Inflammatory macrophage (primary cell): ENCODE measurements around the gene TBC1D17.

Source experiments
- DNase-seq, 2 donors: peaks; one replicate each; pipeline ENCODE4 v3.0.0-alpha.2; 2020 to 2022

TBC1D17 gene

DNA sequence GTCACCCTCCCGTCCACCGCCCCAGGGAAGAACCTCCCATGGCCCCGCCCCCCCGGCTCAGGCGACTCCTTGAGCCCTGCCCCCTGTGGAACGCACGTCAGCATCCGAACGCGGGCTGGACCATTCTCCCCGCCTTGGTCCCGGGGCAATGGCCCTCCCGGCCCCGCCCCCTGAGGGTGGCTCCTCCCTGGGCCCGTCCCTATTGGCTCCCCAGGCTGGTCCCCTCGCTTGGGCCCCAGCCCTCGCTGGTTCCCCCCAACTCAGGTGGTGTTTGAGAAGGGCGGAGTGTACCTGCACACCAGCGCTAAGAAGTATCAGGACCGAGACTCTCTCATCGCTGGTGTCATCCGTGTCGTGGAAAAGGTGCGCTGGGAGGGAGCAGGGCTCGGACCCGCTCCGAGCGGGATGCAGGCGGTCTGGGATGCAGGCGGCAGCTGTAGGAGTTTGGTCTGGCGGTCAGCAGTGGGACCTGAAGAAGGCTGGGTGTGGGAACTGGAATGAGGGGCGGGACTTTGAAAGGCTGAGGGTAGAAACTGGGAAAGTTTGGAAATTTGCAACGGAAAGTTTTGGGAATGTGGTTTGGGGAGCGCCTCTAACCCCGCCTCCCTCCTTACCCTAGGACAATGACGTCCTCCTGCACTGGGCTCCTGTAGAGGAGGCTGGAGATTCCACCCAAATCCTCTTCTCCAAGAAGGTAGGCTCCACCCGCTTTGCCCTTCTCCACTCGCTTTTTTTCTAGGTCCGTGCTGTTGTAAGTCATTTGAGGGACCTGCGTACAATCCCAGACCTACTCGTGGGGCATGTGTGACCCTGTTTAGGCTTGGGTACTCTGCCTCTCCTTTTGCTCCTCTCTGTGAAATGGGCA, 609 bp downstream of the TBC1D17 start:
- DNase-seq = peak; percentile 96 to 97

DNA sequence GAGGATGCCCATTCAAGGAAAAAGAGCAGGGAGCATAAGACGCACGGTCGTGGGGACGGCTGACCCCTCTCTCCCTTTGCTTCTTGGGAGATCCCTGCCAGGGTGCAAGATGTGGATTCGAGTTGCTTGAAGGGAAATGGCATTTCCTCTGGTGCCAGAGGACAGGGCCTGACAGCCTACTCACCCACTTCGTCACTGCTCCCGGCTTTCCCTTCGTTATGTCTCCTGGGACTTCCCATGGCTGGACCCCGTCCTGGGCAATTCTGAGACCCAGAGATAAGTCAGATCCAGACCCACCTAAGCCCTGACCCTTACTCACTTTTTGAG, 1.2 kb downstream of the TBC1D17 start:
- DNase-seq = no peak

GRCh38 chr19:49879243-49879963, 1.9 kb downstream of the TBC1D17 start:
- peak; percentile 49 to 55 for DNase-seq

DNA sequence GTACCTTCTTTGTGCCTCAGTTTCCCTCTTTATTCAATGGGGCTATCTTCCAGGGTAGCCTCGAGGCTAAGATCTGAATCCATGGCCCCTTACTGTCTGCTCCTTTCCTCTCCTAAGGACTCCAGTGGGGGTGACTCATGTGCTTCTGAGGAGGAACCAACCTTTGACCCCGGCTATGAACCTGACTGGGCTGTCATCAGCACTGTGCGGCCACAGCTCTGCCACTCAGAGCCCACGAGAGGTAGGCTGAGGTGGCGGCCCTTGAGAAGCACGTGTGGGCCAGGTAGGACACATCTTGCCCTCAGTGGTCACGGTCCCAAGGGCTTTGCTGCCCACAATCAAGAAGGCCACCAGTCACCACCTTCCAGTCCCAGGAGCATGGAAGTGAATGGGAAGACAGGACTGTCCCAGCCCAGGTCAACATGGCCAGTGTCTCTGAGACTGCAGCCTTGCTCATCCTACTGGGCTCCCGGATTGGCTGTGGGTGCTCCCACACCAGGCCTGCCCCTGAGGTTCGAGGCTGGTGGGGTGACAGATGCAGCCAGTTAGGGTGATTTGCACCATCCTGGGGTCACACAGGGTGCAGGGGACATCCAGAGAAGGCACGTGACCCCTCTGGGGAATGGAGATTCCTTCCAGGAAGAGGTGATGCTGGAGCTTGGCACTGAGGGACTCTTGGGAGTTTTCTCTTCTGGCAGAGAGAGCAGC, 2.8 kb downstream of the TBC1D17 start:
- DNase-seq = no peak

DNA sequence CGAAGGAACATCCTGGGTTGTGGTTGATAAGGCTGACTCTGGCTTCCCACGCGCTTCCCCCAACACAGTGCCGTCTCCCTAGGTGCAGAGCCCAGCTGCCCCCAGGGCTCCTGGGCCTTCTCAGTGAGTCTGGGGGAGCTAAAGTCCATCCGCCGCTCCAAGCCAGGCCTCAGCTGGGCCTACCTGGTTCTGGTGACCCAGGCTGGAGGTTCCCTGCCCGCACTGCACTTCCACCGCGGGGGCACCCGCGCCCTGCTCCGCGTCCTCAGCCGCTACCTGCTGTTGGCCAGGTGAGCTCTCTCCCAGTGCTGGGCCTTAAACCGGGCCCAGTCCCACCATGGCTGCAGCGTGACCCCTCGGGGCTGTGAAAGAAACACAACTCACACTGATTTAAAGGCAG, 3.7 kb downstream of the TBC1D17 start:
- DNase-seq = no peak

DNA sequence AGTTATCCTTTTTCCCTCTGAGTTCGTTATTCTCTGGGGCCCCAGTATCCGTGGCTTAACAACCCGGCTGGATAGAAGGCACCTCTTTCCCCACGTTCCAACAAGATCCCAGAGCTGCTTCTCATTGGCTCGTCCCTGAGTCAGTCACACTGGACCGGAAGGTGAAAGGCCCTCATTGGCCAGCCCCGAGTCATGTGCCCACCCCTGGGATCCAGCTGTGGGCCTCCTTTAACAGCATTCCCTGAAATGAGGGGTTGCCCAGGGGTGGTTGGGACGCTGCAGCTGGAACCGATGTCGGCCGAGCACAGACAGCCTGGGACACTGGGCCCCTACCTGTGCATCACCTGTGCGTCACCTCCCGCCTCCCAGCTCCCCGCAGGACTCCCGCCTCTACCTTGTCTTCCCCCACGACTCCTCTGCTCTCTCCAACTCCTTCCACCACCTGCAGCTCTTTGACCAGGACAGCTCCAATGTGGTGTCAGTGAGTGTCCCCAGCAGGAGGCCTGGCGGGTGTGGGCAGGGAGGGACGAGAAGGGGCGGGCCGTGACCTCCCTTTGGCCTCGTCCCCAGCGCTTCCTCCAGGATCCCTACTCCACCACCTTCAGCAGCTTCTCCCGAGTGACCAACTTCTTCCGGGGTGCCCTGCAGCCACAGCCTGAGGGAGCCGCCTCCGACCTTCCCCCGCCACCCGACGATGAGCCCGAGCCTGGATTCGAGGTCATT, 4.3 kb downstream of the TBC1D17 start:
- DNase-seq = no peak

- DNase-seq = no peak
These were observed 5.1 kb downstream of the TBC1D17 start for GRCh38 chr19:49882643-49883042.

DNA sequence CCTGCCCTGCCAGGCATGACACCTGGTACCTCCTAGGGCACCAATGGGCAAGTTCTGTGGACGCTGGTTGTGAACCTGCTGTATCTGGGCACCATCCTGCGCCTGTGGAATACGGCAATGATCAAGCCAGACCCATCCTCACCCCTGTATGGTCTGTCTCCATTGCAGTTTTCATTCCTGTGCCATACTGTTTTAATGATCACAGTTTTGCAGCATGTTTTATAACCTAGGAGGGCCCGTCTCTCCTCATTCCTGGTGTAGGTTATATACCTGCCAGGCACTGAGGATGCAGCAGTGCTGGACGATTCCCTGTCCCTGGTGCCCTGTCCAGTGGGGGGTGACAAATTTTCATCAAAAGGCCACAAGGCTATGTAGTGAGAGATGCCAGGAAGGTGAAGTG, 5.6 kb downstream of the TBC1D17 start:
- no peak for DNase-seq

DNA sequence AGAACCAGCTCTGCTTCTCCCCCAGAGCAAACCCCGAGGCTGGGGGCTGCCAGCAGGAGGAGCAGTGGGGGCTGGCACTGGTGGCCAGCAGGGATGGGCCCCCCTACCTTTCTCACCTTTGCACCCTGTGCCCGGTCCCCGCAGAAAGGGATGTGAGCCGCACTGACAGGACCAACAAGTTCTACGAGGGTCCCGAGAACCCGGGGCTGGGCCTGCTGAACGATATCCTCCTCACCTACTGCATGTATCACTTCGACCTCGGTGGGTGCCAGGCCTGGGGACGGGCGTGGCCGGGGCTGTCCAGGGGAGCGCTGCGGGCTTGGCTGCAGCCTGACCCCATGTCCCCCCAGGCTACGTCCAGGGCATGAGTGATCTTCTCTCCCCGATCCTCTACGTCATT, 6.6 kb downstream of the TBC1D17 start:
- DNase-seq = no peak

DNA sequence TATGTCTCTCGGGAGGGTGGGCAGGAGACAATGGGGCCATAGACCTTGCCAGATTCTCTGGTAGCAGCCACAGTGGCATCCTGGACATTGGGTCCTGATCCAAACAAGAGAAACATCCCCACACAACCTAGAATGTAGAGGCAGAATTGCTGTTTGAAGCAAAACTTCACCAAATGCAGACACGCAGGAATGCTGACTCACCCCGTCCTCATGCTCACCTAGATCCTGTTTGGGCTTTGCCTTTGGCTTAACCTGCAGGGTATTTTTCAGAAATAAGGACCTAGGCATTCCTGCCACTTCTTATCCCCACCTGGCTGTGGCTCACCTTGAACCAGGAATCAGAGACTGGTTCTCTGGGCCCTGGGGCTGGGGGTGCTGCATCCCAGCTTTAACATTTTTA, 7.3 kb downstream of the TBC1D17 start:
- no peak for DNase-seq

DNA sequence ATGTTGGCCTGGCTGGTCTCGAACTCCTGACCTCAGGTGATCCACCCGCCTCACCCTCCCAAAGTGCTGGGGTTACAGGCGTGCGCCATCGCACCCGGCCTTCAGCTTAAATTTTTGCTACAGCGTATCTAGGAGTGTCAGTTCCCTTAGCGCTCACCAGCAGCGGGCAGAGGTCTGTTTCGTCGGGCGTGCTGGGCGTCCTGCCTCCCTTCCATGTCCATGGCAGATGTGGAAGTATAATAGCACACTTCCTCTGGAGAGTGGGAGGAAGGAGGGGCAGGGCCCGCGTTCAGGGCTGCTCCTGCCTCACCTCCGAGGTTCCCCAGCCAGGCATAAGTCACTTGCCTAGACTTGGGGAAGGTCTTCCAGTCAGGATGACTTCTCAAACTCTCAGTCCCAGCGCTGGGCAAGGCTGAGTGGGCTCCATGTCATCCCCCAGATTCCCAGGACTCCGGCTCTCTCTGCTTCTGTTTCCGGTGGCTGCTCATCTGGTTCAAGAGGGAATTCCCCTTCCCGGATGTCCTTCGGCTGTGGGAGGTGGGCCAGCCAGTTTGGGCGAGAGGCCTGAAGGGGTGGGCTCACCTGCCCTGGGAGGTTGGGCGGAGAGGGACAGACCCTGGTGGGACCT, 9.6 kb downstream of the TBC1D17 start:
- DNase-seq = no peak

GRCh38 chr19:49887665-49888509, 10.4 kb downstream of the TBC1D17 start:
- no peak for DNase-seq

DNA sequence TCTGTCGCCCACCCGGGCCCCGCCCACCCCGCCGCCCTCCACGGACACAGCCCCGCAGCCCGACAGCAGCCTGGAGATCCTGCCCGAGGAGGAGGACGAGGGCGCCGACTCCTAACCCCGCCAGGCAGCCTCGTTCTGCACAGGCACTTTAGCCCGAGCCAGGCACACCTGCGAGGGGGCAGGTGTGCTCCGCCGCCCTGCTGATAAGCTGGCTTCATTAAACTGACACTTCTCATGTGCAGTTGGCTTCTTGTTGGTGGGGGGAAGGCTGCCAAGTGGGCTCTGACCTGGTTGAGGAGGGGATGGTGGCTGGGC, 11.0 kb downstream of the TBC1D17 start:
- no peak for DNase-seq

- no peak for DNase-seq
These were observed 11.7 kb downstream of the TBC1D17 start for GRCh38 chr19:49889038-49889686.

- DNase-seq = peak; percentile 80 to 82
These were observed 12.3 kb downstream of the TBC1D17 start for GRCh38 chr19:49889687-49890348.

GRCh38 chr19:49890349-49891311, 13.1 kb downstream of the TBC1D17 start:
- DNase-seq = no peak

- no peak for DNase-seq
These were observed 13.9 kb downstream of the TBC1D17 start for GRCh38 chr19:49891393-49891792.

GRCh38 chr19:49892716-49893115, 15.2 kb downstream of the TBC1D17 start:
- no peak for DNase-seq

GRCh38 chr19:49894011-49894664, 16.6 kb downstream of the TBC1D17 start:
- no peak for DNase-seq
